ENCODE measurements around the gene MON1B. TPM values are rescaled to one million over a fixed set of nuclear protein-coding genes. Genes with fewer than 3 reads are reported as not detected.

MON1B gene
- total and polyA plus RNA-seq, 2 donors (not counting 3 experiments of a cell fraction or from before 2014, with no cell fraction given), result 35.8 to 57.0 TPM

DNA sequence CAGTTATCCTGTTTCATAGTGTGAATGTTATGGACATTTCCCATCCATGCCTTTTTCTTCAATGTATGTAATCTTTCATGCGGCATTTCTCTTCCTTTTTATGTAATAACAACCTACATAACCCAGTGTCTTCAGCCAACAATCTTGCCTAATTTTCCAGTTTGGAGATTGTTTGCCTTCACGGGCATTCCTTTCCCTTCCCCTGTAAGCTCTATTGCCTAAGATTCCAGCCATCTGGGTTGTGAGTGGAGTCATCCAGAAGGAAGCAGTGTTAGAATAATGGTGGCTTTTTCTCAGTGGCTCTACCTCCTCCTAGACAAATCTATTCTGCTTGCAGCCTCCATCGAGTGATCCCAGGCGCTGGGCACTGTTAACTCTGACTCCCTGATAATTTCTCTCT is 30.5 kb downstream of the MON1B start:
- dilution Hi-C loops (cut with MboI; ENCODE audit: extremely low pct_ligation_motif_present, low sequenced_read_pairs), result no loop called here
- Histone ChIP-seq H3K4me1 (ENCODE audit: control insufficient read depth, extremely low read depth, insufficient read depth, low read length) (no peaks in the 10 kb centered on the region), H2AFZ (ENCODE audit: low read depth, low read length) (no peak overlapping the region), H3K36me3 (ENCODE audit: control insufficient read depth in 2 of 2, extremely low read depth in 1 of 2, insufficient read depth in 2 of 2, low read length in 2 of 2) (no peaks in the 10 kb centered on the region), H3K9ac (replicated peaks; ENCODE audit: extremely low read depth, insufficient read depth, low read length) (no peak overlapping the region), H3K4me2 (ENCODE audit: insufficient read depth, low read length) (no peak overlapping the region), H3K27me3 (ENCODE audit: control insufficient read depth in 2 of 2, insufficient read depth in 2 of 2, low read length in 2 of 2) (no peaks in the 10 kb centered on the region), H3K9me3 (replicated peaks; ENCODE audit: control insufficient read depth, insufficient read depth, low read length) (no peaks in the 10 kb centered on the region), H3K79me2 (ENCODE audit: control insufficient read depth, insufficient read depth, low read length) (no peaks in the 10 kb centered on the region), H3K27ac (ENCODE audit: insufficient read depth, low read depth, low read length) (no peak overlapping the region), H4K20me1 (replicated peaks; ENCODE audit: control insufficient read depth, extremely low read depth, insufficient read depth, low read length) (no peaks in the 10 kb centered on the region), H3K4me3 (replicated peaks in 1 of 3; ENCODE audit: insufficient read depth in 1 of 3, low read depth in 1 of 3, low read length in 3 of 3) (no peak overlapping the region), H3K9me1 (replicated peaks; ENCODE audit: control insufficient read depth, extremely low read depth, insufficient read depth, low read length) (no peaks in the 10 kb centered on the region)
- ChIA-PET CTCF (no interaction called here), POLR2A (no interaction called here)
- no peak for FAIRE-seq
- DNase-seq (ENCODE audit: low read depth, low spot score), result no peak
- TF ChIP-seq JUN (IDR thresholded peaks at IDR 0.05; ENCODE audit: borderline replicate concordance, insufficient read depth, insufficient read length, low read depth) (no peak), MYC (IDR thresholded peaks at IDR 0.05; ENCODE audit: low read depth, low read length) (no peak), GATA2 (IDR thresholded peaks at IDR 0.05; ENCODE audit: insufficient read depth, insufficient read length, low read depth, low read length) (no peak), EZH2 (IDR thresholded peaks at IDR 0.05; ENCODE audit: borderline replicate concordance, low read depth, low read length, severe bottlenecking) (no peak), POLR2AphosphoS5 (IDR thresholded peaks at IDR 0.05; ENCODE audit: insufficient read depth, low read depth, low read length) (no peak), POLR2A (IDR thresholded peaks at IDR 0.05; ENCODE audit: low read depth, low read length) (no peak), FOS (IDR thresholded peaks at IDR 0.05; ENCODE audit: borderline replicate concordance, insufficient read depth, low read length) (no peak)
- TF ChIP-seq, protein P1, sequence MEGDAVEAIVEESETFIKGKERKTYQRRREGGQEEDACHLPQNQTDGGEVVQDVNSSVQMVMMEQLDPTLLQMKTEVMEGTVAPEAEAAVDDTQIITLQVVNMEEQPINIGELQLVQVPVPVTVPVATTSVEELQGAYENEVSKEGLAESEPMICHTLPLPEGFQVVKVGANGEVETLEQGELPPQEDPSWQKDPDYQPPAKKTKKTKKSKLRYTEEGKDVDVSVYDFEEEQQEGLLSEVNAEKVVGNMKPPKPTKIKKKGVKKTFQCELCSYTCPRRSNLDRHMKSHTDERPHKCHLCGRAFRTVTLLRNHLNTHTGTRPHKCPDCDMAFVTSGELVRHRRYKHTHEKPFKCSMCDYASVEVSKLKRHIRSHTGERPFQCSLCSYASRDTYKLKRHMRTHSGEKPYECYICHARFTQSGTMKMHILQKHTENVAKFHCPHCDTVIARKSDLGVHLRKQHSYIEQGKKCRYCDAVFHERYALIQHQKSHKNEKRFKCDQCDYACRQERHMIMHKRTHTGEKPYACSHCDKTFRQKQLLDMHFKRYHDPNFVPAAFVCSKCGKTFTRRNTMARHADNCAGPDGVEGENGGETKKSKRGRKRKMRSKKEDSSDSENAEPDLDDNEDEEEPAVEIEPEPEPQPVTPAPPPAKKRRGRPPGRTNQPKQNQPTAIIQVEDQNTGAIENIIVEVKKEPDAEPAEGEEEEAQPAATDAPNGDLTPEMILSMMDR (IDR thresholded peaks at IDR 0.05; ENCODE audit: extremely low read depth in 1 of 2, insufficient read depth in 1 of 2, low read depth in 1 of 2, low read length in 2 of 2), result no peak
- TF ChIP-seq, protein P2, sequence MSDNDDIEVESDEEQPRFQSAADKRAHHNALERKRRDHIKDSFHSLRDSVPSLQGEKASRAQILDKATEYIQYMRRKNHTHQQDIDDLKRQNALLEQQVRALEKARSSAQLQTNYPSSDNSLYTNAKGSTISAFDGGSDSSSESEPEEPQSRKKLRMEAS (IDR thresholded peaks at IDR 0.05; ENCODE audit: insufficient read depth, insufficient read length), result no peak
- no TSS peak for BruUV-seq (replicated peaks)
- intact Hi-C loops (cut with micrococcal nuclease), result no loop called here
